Measurements from ENCODE around the gene SLC16A3. TPM values are rescaled to one million over a fixed set of nuclear protein-coding genes. Genes with fewer than 3 reads are reported as not detected.

The SLC16A3 gene
- total and polyA plus RNA-seq, 10 of the 15 experiments (the other 5 are each of a cell fraction or from before 2014, with no cell fraction given), result 0.10 to 46.5 (median 8.0) TPM

GRCh38 chr17:82231562-82232321 is 2.9 kb downstream of the SLC16A3 start (continued):
- TF ChIP-seq ZNF687 (IDR thresholded peaks at IDR 0.05), result 0 out of 2 replicates have a peak, but pooled peaks have one; percentile 44
- 0 out of 2 replicates have a peak, but pooled peaks have one; percentile 22 for TF ChIP-seq LARP7 (IDR thresholded peaks at IDR 0.05)

GRCh38 chr17:82232322-82232820 is 3.5 kb downstream of the SLC16A3 start:
- CTCF ChIA-PET, result interaction anchor here (2.0 kb wide), 1 partner anchor 27 kb away, joined by 8 read pairs; no protein-coding TSS in a partner anchor
- no peak for FAIRE-seq
- no peak for TF ChIP-seq PRDM15 (CRISPR knock-in tag; IDR thresholded peaks at IDR 0.05)
- TF ChIP-seq HDAC6 (IDR thresholded peaks at IDR 0.05; ENCODE audit: unreplicated experiment), result no peak
- no peak for TF ChIP-seq NBN (IDR thresholded peaks at IDR 0.05)
- TF ChIP-seq CHD1 (IDR thresholded peaks at IDR 0.05; ENCODE audit: low read depth, low read length), result no peak
- TF ChIP-seq CREM (IDR thresholded peaks at IDR 0.05; ENCODE audit: low read depth), result no peak
- TF ChIP-seq JUNB (IDR thresholded peaks at IDR 0.05), result no peak
- TF ChIP-seq ZNF622 (IDR thresholded peaks at IDR 0.05), result no peak
- no peak for TF ChIP-seq POLR2AphosphoS2 (IDR thresholded peaks at IDR 0.05; ENCODE audit: low read depth, low read length)
- no peak for TF ChIP-seq RELA (IDR thresholded peaks at IDR 0.05; ENCODE audit: borderline replicate concordance, partially characterized antibody)
- TF ChIP-seq SREBF2 (IDR thresholded peaks at IDR 0.05; ENCODE audit: low read length), result no peak
- TF ChIP-seq NR2F1 (conservative IDR thresholded peaks at IDR 0.05), result no peak

More at GRCh38 chr17:82232322-82232820, 3.5 kb downstream of the SLC16A3 start:
- no peaks in the 10 kb centered on the region for H3K27me3 ChIP-seq (replicated peaks in 1 of 2; ENCODE audit: control insufficient read depth in 2 of 2, insufficient read depth in 2 of 2, low read length in 1 of 2)
- H3K9me3 ChIP-seq (replicated peaks; ENCODE audit: control insufficient read depth, insufficient read depth, low read length), result no peaks in the 10 kb centered on the region
- in situ Hi-C loops (cut with MboI), result no loop called here
- no peak overlapping the region for H3K9ac ChIP-seq (ENCODE audit: control insufficient read depth, insufficient read depth, low read length)
- H2AFZ ChIP-seq (ENCODE audit: control insufficient read depth, low read depth, low read length), result no peak overlapping the region
- DNase-seq (ENCODE audit: low read depth, low spot score), result no peak
- ChIA-PET SMC1A (ENCODE audit: uncharacterized antibody, unreplicated experiment) (no interaction called here), POLR2A (interaction anchor here (0.6 to 3.9 kb wide), 4 partner anchors 9 to 65 kb away, joined by 3 to 17 read pairs (median 4); no protein-coding TSS in a partner anchor), RAD21 (ENCODE audit: unreplicated experiment) (interaction anchor here (0.9 to 1.0 kb wide), 2 partner anchors 71 to 88 kb away, joined by 3 to 4 read pairs; no protein-coding TSS in a partner anchor)
- H3K79me2 ChIP-seq (ENCODE audit: control insufficient read depth, insufficient read depth, low read length), result peaks cover 81% of the 10 kb centered on the region
- peak overlapping the region; percentile 99 for H3K4me3 ChIP-seq
- H3K4me1 ChIP-seq (ENCODE audit: control insufficient read depth, insufficient read depth, low read length), result peaks cover 47% of the 10 kb centered on the region
- no peak for ATAC-seq
- no peaks in the 10 kb centered on the region for H4K20me1 ChIP-seq (ENCODE audit: control insufficient read depth, insufficient read depth)
- no TSS peak for BruUV-seq (replicated peaks)
- peak overlapping the region; percentile 79 for H3K4me2 ChIP-seq (ENCODE audit: control insufficient read depth, insufficient read depth)
- WGBS (ENCODE audit: insufficient coverage, insufficient replicate concordance, low lambda C conversion rate, missing lambda C conversion rate), result 80% methylated on average over 19 of the region's 21 CpGs
- no peak overlapping the region for H3K27ac ChIP-seq (ENCODE audit: control insufficient read depth, insufficient read depth)
- intact Hi-C loops (cut with micrococcal nuclease; ENCODE audit: unreplicated experiment), result loop anchor here (5.0 kb wide), 1 partner anchor 180 kb away; no protein-coding TSS in a partner anchor
- H3K36me3 ChIP-seq (ENCODE audit: control insufficient read depth in 2 of 2, insufficient read depth in 2 of 2, low read length in 1 of 2), result peaks cover 0 to 14% of the 10 kb centered on the region in 2 experiments; a peak in 3 of 4 replicates
